SK-N-SH (cell line): Measurements from ENCODE around the gene TNIP3.

ENCODE experiments used
- NFIC ChIP-seq: IDR thresholded peaks from 2 replicates; pipeline ENCODE4 v1.4.0; 2012; ENCODE audit warnings: borderline replicate concordance
- POLR2AphosphoS5 ChIP-seq: IDR thresholded peaks from 2 replicates; pipeline ENCODE4 v1.6.1; 2012; ENCODE audit warnings: low read depth, low read length
- TAF1 ChIP-seq: IDR thresholded peaks from 2 replicates; pipeline ENCODE4 v1.6.1; 2012; ENCODE audit warnings: low read depth, mild to moderate bottlenecking, low read length, moderate library complexity, borderline replicate concordance
- YY1 ChIP-seq: IDR thresholded peaks from 2 replicates; pipeline ENCODE4 v1.4.0; 2012; ENCODE audit warnings: low read depth, mild to moderate bottlenecking
- TF ChIP-seq, protein P1 (sequence below): fragments of 200-600 bp; sonication (generic); IDR thresholded peaks from 2 replicates; pipeline ENCODE4 v1.6.1; 2017; ENCODE audit warnings: antibody characterized with exemption, mild to moderate bottlenecking, moderate library complexity
- TF ChIP-seq, protein P2 (sequence below): IDR thresholded peaks from 2 replicates; pipeline ENCODE4 v1.6.1; 2012; ENCODE audit warnings: mild to moderate bottlenecking, low read depth, low read length, moderate library complexity

DNA sequence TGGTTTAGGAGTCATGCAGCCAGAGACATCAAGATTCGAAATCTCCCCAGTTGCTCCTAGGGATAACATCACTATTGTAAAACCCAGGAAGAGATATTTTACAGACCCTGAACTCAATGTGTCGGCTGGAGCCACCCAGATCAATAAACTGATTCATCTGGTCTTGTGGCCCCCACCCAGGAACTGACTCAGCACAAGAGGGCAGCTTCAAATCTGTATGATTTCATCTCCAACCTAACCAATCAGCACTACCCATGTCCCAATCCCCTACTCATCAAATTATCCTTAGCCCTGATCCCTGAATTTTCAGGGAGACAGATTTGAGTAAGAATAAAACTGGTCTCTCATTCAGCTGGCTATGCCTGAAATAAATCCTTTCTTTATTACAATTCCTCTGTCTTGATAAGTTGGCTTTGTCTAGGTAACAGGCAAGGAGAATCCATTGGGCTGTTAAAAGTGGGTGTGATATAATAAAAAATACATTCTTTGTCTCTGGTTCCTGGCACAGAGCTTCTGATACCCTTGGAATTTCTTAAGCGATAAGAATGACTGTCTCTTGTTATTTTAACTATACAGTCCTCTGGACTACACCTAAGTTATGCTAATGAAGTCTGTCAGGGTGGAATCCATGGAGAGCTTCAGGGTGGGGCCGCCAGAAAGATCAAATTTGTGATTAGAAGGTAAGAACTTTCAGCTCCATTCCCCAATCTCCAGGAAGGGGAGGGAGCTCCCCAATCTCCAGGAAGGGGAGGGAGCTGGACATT is 44.3 kb upstream of the TNIP3 start:
- TF ChIP-seq POLR2AphosphoS5: no peak
- TF ChIP-seq, protein P1, sequence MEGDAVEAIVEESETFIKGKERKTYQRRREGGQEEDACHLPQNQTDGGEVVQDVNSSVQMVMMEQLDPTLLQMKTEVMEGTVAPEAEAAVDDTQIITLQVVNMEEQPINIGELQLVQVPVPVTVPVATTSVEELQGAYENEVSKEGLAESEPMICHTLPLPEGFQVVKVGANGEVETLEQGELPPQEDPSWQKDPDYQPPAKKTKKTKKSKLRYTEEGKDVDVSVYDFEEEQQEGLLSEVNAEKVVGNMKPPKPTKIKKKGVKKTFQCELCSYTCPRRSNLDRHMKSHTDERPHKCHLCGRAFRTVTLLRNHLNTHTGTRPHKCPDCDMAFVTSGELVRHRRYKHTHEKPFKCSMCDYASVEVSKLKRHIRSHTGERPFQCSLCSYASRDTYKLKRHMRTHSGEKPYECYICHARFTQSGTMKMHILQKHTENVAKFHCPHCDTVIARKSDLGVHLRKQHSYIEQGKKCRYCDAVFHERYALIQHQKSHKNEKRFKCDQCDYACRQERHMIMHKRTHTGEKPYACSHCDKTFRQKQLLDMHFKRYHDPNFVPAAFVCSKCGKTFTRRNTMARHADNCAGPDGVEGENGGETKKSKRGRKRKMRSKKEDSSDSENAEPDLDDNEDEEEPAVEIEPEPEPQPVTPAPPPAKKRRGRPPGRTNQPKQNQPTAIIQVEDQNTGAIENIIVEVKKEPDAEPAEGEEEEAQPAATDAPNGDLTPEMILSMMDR: no peak
- TF ChIP-seq NFIC: no peak
- no peak for TF ChIP-seq YY1
- TF ChIP-seq TAF1: no peak
- TF ChIP-seq, protein P2, sequence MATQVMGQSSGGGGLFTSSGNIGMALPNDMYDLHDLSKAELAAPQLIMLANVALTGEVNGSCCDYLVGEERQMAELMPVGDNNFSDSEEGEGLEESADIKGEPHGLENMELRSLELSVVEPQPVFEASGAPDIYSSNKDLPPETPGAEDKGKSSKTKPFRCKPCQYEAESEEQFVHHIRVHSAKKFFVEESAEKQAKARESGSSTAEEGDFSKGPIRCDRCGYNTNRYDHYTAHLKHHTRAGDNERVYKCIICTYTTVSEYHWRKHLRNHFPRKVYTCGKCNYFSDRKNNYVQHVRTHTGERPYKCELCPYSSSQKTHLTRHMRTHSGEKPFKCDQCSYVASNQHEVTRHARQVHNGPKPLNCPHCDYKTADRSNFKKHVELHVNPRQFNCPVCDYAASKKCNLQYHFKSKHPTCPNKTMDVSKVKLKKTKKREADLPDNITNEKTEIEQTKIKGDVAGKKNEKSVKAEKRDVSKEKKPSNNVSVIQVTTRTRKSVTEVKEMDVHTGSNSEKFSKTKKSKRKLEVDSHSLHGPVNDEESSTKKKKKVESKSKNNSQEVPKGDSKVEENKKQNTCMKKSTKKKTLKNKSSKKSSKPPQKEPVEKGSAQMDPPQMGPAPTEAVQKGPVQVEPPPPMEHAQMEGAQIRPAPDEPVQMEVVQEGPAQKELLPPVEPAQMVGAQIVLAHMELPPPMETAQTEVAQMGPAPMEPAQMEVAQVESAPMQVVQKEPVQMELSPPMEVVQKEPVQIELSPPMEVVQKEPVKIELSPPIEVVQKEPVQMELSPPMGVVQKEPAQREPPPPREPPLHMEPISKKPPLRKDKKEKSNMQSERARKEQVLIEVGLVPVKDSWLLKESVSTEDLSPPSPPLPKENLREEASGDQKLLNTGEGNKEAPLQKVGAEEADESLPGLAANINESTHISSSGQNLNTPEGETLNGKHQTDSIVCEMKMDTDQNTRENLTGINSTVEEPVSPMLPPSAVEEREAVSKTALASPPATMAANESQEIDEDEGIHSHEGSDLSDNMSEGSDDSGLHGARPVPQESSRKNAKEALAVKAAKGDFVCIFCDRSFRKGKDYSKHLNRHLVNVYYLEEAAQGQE: no peak
